ENCODE results near the gene TMEM209.
"Not testable (repeated sequence)": the region's sequence is repeated elsewhere in the genome, so short reads cannot be mapped to it uniquely, and the experiment has no call there.

Gene TMEM209

GRCh38 chr7:130218806-130219620 lies 13.8 kb upstream of the TMEM209 start:
- no peak for DNase-seq (ENCODE audit: low spot score)

GRCh38 chr7:130216750-130217149 lies 11.5 kb upstream of the TMEM209 start:
- no peak for DNase-seq (ENCODE audit: low spot score)

- DNase-seq (ENCODE audit: low spot score): no peak
These were observed 10.8 kb upstream of the TMEM209 start for GRCh38 chr7:130216025-130216424.

- no peak for DNase-seq (ENCODE audit: low spot score)
These were observed 8.6 kb upstream of the TMEM209 start for GRCh38 chr7:130213828-130214227.

- no peak for DNase-seq (ENCODE audit: low spot score)
These were observed 5.2 kb upstream of the TMEM209 start for GRCh38 chr7:130210181-130210935.

GRCh38 chr7:130208516-130208915 lies 3.3 kb upstream of the TMEM209 start:
- DNase-seq (ENCODE audit: low spot score): no peak

- no peak for DNase-seq (ENCODE audit: low spot score)
These were observed 2.4 kb upstream of the TMEM209 start, which contains the start of gene SSMEM1 for GRCh38 chr7:130207642-130208041. Gene SSMEM1 (plus strand): TSS chr7:130207860. CDS start chr7:130207911, 51 bp downstream.

- DNase-seq (ENCODE audit: low spot score): no peak
These were observed 1.8 kb upstream of the TMEM209 start for GRCh38 chr7:130207033-130207432.

GRCh38 chr7:130201796-130202195 lies 3.4 kb downstream of the TMEM209 start:
- no peak for DNase-seq (ENCODE audit: low spot score)

GRCh38 chr7:130197094-130197493 lies 8.1 kb downstream of the TMEM209 start:
- DNase-seq (ENCODE audit: low spot score): no peak

GRCh38 chr7:130196476-130196875 lies 8.7 kb downstream of the TMEM209 start:
- no peak for DNase-seq (ENCODE audit: low spot score)

GRCh38 chr7:130195396-130195795 lies 9.8 kb downstream of the TMEM209 start:
- no peak for DNase-seq (ENCODE audit: low spot score)

GRCh38 chr7:130191791-130192190 lies 13.4 kb downstream of the TMEM209 start:
- DNase-seq (ENCODE audit: low spot score): no peak

- DNase-seq (ENCODE audit: low spot score): no peak
These were observed 15.9 kb downstream of the TMEM209 start for GRCh38 chr7:130189343-130189742.

GRCh38 chr7:130187360-130187759 lies 17.8 kb downstream of the TMEM209 start:
- no peak for DNase-seq (ENCODE audit: low spot score)

- not testable (repeated sequence) for DNase-seq (ENCODE audit: low spot score)
These were observed 20.9 kb downstream of the TMEM209 start for GRCh38 chr7:130184349-130184748.

GRCh38 chr7:130182990-130183389 lies 22.2 kb downstream of the TMEM209 start:
- no peak for DNase-seq (ENCODE audit: low spot score)

GRCh38 chr7:130181263-130181605 lies 24.0 kb downstream of the TMEM209 start:
- no peak for DNase-seq (ENCODE audit: low spot score)

- DNase-seq (ENCODE audit: low spot score): no peak
These were observed 24.5 kb downstream of the TMEM209 start for GRCh38 chr7:130180571-130181262.

GRCh38 chr7:130179631-130180030 lies 25.6 kb downstream of the TMEM209 start:
- DNase-seq (ENCODE audit: low spot score): no peak

- DNase-seq (ENCODE audit: low spot score): no peak
These were observed 27.0 kb downstream of the TMEM209 start for GRCh38 chr7:130178251-130178650.

- DNase-seq (ENCODE audit: low spot score): no peak
These were observed 30.8 kb downstream of the TMEM209 start for GRCh38 chr7:130174237-130174959.
